ENCODE results near the gene MYO18A. TPM values are rescaled to one million over a fixed set of nuclear protein-coding genes. Genes with fewer than 3 reads are reported as not detected.

MYO18A gene
- total and polyA plus RNA-seq, 5 donors, result 206 to 312 (median 251) TPM

GRCh38 chr17:29051194-29051593 lies 129.0 kb downstream of the MYO18A start:
- DNase-seq, result no peak
- ATAC-seq, result no peak
- no peaks in the 10 kb centered on the region for H3K27me3 ChIP-seq (ENCODE audit: control insufficient read depth, insufficient read depth)
- no peaks in the 10 kb centered on the region for H3K4me1 ChIP-seq (ENCODE audit: control insufficient read depth, insufficient read depth, low read length)
- no peaks in the 10 kb centered on the region for H3K9me3 ChIP-seq (ENCODE audit: control insufficient read depth, low read length)
- WGBS, result 83% methylated on average over 12 of the region's 12 CpGs
- intact Hi-C loops (cut with DNase I), result no loop called here
- H3K27ac ChIP-seq (ENCODE audit: low read length), result no peak overlapping the region
- no peak overlapping the region for H3K4me3 ChIP-seq (ENCODE audit: low read length)

GRCh38 chr17:29050176-29050575 lies 130.0 kb downstream of the MYO18A start:
- intact Hi-C loops (cut with DNase I), result no loop called here
- ATAC-seq (no peak), DNase-seq (no peak)
- H3K9me3 ChIP-seq (ENCODE audit: control insufficient read depth, low read length), result no peaks in the 10 kb centered on the region
- 92% methylated on average over 5 of the region's 5 CpGs for WGBS
- no peaks in the 10 kb centered on the region for H3K27me3 ChIP-seq (ENCODE audit: control insufficient read depth, insufficient read depth)
- H3K27ac ChIP-seq (ENCODE audit: low read length), result no peak overlapping the region
- H3K4me3 ChIP-seq (ENCODE audit: low read length), result no peak overlapping the region
- no peaks in the 10 kb centered on the region for H3K4me1 ChIP-seq (ENCODE audit: control insufficient read depth, insufficient read depth, low read length)

DNA sequence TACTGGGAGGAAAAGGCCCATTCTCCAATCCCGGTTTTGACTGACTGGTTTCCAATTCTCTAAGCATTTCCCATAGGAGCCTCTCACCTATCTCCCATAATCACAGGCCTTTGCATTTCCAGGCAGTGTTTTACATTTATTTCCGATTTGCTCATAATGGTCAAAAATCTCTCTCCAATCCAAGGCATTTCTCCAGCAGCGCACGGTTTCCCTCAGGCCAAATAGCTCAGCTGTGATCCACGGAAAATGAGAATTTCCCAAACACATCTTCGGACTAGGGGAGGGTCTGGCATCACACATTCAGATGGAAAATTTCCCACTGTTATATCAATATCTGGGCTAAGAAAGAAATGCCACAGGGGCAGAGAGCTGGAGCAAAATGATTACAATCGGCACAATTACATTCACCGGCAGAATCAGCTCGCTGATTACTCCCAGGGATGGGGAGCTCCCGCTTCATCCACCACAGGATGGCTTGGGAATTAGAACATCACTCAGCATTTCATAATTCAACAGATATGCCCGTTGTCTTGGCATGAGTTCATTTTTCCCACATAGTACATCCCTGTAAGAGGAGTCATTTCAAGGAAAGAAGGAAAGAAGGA lies 130.6 kb downstream of the MYO18A start:
- Histone ChIP-seq H3K27me3 (ENCODE audit: control insufficient read depth, insufficient read depth) (no peaks in the 10 kb centered on the region), H3K4me3 (ENCODE audit: low read length) (no peak overlapping the region), H3K9me3 (ENCODE audit: control insufficient read depth, low read length) (no peaks in the 10 kb centered on the region), H3K27ac (ENCODE audit: low read length) (no peak overlapping the region), H3K4me1 (ENCODE audit: control insufficient read depth, insufficient read depth, low read length) (no peaks in the 10 kb centered on the region)
- WGBS, result 74% methylated on average over 11 of the region's 11 CpGs
- DNase-seq, result no peak
- intact Hi-C loops (cut with DNase I), result no loop called here
- no peak for ATAC-seq

DNA sequence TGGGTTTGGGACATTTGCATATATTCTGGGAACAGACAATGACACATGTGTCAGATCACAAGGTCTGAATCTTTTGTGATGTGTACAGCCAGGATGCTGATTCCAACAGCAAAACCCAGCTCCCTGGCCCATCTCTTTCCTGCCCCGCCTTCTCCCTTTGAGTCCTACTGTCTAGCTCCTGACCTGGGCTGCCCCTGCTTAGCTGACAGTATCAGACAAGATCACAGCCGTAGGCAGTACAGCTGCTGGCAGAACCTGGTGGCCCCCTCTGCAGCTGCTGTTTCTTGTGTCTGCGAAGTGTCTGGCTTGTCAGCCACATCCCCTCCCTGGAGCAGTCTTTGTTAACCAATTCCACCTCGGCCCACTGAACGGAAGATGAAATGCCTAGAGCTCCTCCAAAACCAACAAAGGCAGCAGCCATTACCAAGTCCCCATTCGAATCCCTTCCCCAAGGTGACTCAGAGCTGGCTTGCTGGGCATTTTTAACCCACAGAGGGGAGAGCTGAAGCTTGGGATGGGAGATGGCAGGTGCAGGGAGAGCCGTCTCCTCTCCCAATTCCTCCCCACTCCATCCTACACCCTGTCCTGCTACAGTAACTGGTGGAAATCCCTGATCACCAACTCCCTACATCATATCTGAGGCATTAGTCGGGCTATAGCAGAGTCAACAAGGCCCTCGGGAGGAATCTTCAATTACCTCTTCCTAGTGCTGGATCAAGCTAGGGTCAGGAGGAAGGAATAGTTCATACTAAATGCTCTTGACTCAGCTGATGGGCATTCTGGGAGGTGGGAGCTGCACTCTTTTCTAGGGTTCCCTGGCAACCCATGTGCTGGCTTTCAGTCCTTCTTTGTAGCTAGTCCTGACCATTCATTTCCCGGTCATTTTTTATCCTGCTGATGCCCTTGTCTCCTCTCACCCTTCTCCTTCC lies 131.5 kb downstream of the MYO18A start:
- WGBS, result 56% methylated on average over 10 of the region's 10 CpGs
- Histone ChIP-seq H3K27me3 (ENCODE audit: control insufficient read depth, insufficient read depth) (no peaks in the 10 kb centered on the region), H3K9me3 (ENCODE audit: control insufficient read depth, low read length) (no peaks in the 10 kb centered on the region), H3K27ac (ENCODE audit: low read length) (no peak overlapping the region), H3K4me3 (ENCODE audit: low read length) (no peak overlapping the region), H3K4me1 (ENCODE audit: control insufficient read depth, insufficient read depth, low read length) (no peaks in the 10 kb centered on the region)
- intact Hi-C loops (cut with DNase I), result no loop called here
- DNase-seq (no peak), ATAC-seq (peak in 1 of 2 donors; percentile 36)

- no peak for DNase-seq
- ATAC-seq, result no peak
- H3K4me1 ChIP-seq (ENCODE audit: control insufficient read depth, insufficient read depth, low read length), result peaks cover 4% of the 10 kb centered on the region
- whole genome bisulfite sequencing, result 82% methylated on average over 5 of the region's 5 CpGs
- H3K9me3 ChIP-seq (ENCODE audit: control insufficient read depth, low read length), result no peaks in the 10 kb centered on the region
- H3K27me3 ChIP-seq (ENCODE audit: control insufficient read depth, insufficient read depth), result no peaks in the 10 kb centered on the region
- intact Hi-C loops (cut with DNase I), result no loop called here
- no peak overlapping the region for H3K27ac ChIP-seq (ENCODE audit: low read length)
- H3K4me3 ChIP-seq (ENCODE audit: low read length), result no peak overlapping the region
Measured at GRCh38 chr17:29046473-29046839, 133.7 kb downstream of the MYO18A start.

DNA sequence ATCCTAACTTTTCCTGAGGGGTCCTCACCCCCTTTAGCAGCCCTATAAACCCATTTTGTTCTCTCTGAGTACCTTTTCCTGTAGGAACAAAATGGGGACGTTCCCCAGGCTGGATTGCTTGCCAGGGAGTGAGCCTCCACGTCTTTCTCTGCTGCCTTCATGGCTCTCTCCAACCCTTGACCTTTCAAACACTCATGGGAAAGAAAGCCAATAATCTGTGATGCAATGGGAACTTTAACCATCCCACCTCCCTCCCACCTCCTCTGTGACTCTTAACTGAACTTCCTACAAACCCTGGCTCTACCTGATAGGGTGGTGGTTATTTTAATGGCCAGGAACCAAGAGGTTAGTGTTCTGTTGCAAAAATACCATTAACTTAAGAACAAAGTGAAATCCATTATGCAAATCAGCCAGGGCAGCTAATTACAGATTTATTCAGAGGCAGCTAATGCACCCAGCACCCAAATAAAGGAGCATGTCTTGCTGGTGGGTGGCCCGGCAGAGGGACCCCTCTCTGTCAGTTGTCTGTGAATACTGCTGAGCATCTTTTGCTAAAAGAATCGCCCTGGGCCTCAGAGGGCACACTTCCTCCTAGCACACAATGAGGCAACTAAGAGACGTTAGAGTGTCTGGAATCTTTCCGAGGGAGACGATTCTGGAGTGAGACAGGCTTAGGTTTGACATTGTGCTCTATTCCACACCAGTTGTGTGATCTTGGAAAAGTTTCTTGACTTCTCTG lies 134.3 kb downstream of the MYO18A start:
- Histone ChIP-seq H3K27ac (ENCODE audit: low read length) (no peak overlapping the region), H3K9me3 (ENCODE audit: control insufficient read depth, low read length) (no peaks in the 10 kb centered on the region), H3K27me3 (ENCODE audit: control insufficient read depth, insufficient read depth) (no peaks in the 10 kb centered on the region), H3K4me3 (ENCODE audit: low read length) (no peak overlapping the region), H3K4me1 (ENCODE audit: control insufficient read depth, insufficient read depth, low read length) (peaks cover 4% of the 10 kb centered on the region)
- intact Hi-C loops (cut with DNase I), result no loop called here
- DNase-seq (no peak), ATAC-seq (no peak)
- 62% methylated on average over 7 of the region's 7 CpGs for WGBS

DNA sequence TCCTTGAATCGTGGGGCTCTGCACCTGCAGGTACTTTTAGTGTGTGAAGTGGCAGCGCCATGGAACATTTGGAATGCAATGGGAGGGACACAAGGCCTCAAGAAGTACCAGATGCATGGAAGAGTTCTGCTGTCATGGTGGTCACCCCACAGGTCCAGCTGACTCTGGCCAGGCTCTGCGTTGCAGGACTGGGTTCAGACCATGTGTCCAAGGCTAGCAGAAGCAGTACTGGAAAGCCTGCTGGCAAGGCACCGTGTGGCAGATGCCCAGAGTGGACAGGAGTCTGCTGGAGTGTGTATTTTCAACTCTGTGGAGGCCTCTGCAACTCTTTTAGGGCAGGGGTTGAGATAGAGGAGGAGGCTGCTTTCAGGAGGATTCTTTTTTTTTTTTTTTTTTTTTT lies 135.2 kb downstream of the MYO18A start:
- intact Hi-C loops (cut with DNase I), result no loop called here
- H3K27me3 ChIP-seq (ENCODE audit: control insufficient read depth, insufficient read depth), result no peaks in the 10 kb centered on the region
- H3K4me3 ChIP-seq (ENCODE audit: low read length), result no peak overlapping the region
- no peaks in the 10 kb centered on the region for H3K9me3 ChIP-seq (ENCODE audit: control insufficient read depth, low read length)
- no peak overlapping the region for H3K27ac ChIP-seq (ENCODE audit: low read length)
- peaks cover 4% of the 10 kb centered on the region for H3K4me1 ChIP-seq (ENCODE audit: control insufficient read depth, insufficient read depth, low read length)
- ATAC-seq (no peak), DNase-seq (no peak)
- 96% methylated on average over 4 of the region's 4 CpGs for WGBS

DNA sequence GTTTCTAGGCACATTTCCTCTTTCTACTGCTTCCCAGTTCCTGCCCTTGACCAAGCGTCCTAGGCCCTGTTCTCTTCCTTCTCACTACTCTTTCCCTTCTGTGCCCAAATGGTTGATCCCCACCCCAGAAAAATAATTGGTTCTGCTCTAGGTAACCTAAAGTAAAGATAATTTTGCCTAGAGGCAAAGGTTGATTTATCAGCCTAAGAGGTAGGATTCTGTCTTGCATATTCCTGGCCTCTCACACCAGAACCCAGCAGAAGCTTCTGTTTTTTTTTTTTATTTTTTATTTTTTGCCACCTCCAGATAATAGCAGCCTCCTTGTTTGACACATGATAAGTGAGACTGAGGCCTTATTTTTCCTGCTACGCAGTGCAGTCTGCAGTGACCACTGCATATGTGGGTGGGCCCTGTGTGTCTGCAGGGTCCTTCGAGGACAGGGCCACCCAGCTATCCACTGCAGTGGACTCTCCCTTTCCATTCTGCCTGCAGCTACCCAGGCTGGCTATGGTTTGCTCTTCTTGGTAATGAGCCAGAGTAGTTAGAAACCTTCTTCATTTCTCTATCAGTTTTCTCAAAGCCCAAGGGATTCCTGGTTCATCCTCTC lies 136.6 kb downstream of the MYO18A start:
- H3K4me3 ChIP-seq (ENCODE audit: low read length), result no peak overlapping the region

GRCh38 chr17:29042679-29043538 lies 137.3 kb downstream of the MYO18A start, which contains the start of gene PIPOX:
Gene PIPOX (plus strand): TSS chr17:29043141. CDS start chr17:29043226, 85 bp downstream.
- intact Hi-C loops (cut with DNase I), result no loop called here
- Histone ChIP-seq H3K9me3 (ENCODE audit: control insufficient read depth, low read length) (no peaks in the 10 kb centered on the region), H3K4me3 (ENCODE audit: low read length) (no peak within 1 kb of the TSS), H3K4me1 (ENCODE audit: control insufficient read depth, insufficient read depth, low read length) (peaks cover 4% of the 10 kb centered on the region), H3K27me3 (ENCODE audit: control insufficient read depth, insufficient read depth) (no peaks in the 10 kb centered on the region), H3K27ac (ENCODE audit: low read length) (no peak within 1 kb of the TSS)
- 44% methylated on average over 13 of the region's 13 CpGs for WGBS
- peak in 1 of 3 donors; percentile 71 for DNase-seq
- ATAC-seq, result peak; percentile 51 to 55

More for the DNA sequence above, 136.6 kb downstream of the MYO18A start:
- intact Hi-C loops (cut with DNase I), result no loop called here
- Histone ChIP-seq H3K27ac (ENCODE audit: low read length) (no peak overlapping the region), H3K27me3 (ENCODE audit: control insufficient read depth, insufficient read depth) (no peaks in the 10 kb centered on the region), H3K9me3 (ENCODE audit: control insufficient read depth, low read length) (no peaks in the 10 kb centered on the region), H3K4me1 (ENCODE audit: control insufficient read depth, insufficient read depth, low read length) (peaks cover 4% of the 10 kb centered on the region)
- 75% methylated on average over 3 of the region's 3 CpGs for WGBS
- DNase-seq (no peak), ATAC-seq (peak in 1 of 2 donors; percentile 30)

DNA sequence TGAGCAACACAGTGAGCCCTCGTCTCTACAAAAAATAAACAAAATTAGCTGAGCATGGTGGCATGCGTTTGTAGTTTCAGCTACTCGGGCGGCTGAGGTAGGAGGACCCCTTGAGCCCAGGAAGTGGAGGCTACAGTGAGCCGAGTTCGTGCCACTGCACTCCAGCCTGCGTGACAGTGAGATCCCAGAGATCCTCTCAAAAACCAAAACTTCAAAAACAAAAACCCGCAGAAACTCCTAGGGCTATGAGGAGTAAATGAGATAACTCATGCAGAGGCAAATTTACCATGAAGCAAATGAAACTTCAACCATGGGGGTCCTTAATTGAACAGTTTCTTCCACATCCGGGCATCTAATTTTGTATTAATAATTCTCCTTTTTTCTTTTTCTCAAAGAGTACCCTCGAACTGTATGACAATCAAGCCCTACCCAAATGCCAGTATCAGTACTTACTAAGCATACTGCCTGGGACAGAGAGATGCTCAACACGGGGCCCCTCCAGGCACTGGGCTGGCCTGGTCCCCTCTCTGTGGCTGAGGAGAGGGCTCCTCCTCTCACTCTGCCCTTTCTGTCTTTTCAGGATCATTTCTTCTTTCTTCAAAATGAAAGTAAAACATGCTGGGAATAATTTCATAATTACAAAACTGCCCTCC lies 138.0 kb downstream of the MYO18A start:
- Histone ChIP-seq H3K4me1 (ENCODE audit: control insufficient read depth, insufficient read depth, low read length) (peaks cover 4% of the 10 kb centered on the region), H3K27me3 (ENCODE audit: control insufficient read depth, insufficient read depth) (no peaks in the 10 kb centered on the region), H3K9me3 (ENCODE audit: control insufficient read depth, low read length) (no peaks in the 10 kb centered on the region), H3K4me3 (ENCODE audit: low read length) (no peak overlapping the region), H3K27ac (ENCODE audit: low read length) (no peak overlapping the region)
- intact Hi-C loops (cut with DNase I), result no loop called here
- ATAC-seq (peak in 1 of 2 donors; percentile 9), DNase-seq (no peak)
- WGBS, result 81% methylated on average over 11 of the region's 11 CpGs

All from right cardiac atrium (tissue), 5 donors.